ENCODE results near the gene TMEM109. TPM values are rescaled to one million over a fixed set of nuclear protein-coding genes. Genes with fewer than 3 reads are reported as not detected.

Gene TMEM109
- total RNA-seq, 1 donor from 2014 or later = 72.8 TPM

DNA sequence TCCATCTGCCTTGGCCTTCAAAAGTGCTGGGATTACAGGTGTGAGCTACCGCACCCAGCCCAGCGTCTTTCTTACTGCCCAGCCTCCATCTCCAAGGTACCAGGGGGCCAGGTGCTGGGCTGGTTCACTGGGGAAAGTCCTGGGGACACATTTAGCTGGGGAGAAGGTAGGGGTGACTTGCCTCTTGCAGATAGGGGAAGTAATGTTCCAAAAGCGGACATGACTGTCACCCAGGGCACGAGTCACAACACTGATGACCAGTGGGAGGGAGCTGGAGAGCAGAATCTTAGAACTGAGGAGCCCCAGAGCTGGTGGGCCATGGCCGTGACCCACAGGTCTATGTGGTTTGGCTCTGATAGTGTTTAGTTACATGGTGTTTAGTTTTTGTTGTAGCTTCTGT is 40.5 kb downstream of the TMEM109 start:
- TF ChIP-seq EZH2 (IDR thresholded peaks at IDR 0.05; ENCODE audit: insufficient read depth, low read length) = no peak
- TF ChIP-seq, protein P1, sequence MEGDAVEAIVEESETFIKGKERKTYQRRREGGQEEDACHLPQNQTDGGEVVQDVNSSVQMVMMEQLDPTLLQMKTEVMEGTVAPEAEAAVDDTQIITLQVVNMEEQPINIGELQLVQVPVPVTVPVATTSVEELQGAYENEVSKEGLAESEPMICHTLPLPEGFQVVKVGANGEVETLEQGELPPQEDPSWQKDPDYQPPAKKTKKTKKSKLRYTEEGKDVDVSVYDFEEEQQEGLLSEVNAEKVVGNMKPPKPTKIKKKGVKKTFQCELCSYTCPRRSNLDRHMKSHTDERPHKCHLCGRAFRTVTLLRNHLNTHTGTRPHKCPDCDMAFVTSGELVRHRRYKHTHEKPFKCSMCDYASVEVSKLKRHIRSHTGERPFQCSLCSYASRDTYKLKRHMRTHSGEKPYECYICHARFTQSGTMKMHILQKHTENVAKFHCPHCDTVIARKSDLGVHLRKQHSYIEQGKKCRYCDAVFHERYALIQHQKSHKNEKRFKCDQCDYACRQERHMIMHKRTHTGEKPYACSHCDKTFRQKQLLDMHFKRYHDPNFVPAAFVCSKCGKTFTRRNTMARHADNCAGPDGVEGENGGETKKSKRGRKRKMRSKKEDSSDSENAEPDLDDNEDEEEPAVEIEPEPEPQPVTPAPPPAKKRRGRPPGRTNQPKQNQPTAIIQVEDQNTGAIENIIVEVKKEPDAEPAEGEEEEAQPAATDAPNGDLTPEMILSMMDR (IDR thresholded peaks at IDR 0.05; ENCODE audit: insufficient read depth, low read depth, low read length) = no peak
- Histone ChIP-seq H3K36me3 (ENCODE audit: insufficient read depth, low read length) (no peaks in the 10 kb centered on the region), H2AFZ (ENCODE audit: low read depth, low read length) (no peak overlapping the region), H3K79me2 (ENCODE audit: insufficient read depth, low read length) (no peaks in the 10 kb centered on the region), H3K27me3 (ENCODE audit: insufficient read depth, low read length) (peaks cover 15% of the 10 kb centered on the region), H3K4me2 (ENCODE audit: low read length) (no peak overlapping the region), H3K4me1 (ENCODE audit: insufficient read depth, low read length) (peaks cover 4% of the 10 kb centered on the region), H3K9me3 (ENCODE audit: insufficient read depth, low read depth, low read length) (no peaks in the 10 kb centered on the region), H4K20me1 (ENCODE audit: insufficient read depth, low read length) (no peaks in the 10 kb centered on the region), H3K9ac (ENCODE audit: low read length) (no peak overlapping the region), H3K27ac (ENCODE audit: low read depth, low read length) (no peak overlapping the region), H3K4me3 (ENCODE audit: insufficient read depth, low read depth, low read length) (no peak overlapping the region)
- no peak overlapping the region for H3K4me3 Mint-ChIP-seq (ENCODE audit: unreplicated experiment)
- H3K27me3 Mint-ChIP-seq (ENCODE audit: low read depth, unreplicated experiment) = peaks cover 45% of the 10 kb centered on the region
- DNase-seq (ENCODE audit: low read depth) (no peak), FAIRE-seq (no peak)
- H3K4me1 Mint-ChIP-seq (ENCODE audit: low read depth, unreplicated experiment) = peaks cover 11% of the 10 kb centered on the region
- peaks cover 2% of the 10 kb centered on the region for H3K36me3 Mint-ChIP-seq (ENCODE audit: low read depth, unreplicated experiment)
- no peak overlapping the region for H3K27ac Mint-ChIP-seq (ENCODE audit: unreplicated experiment)
- peaks cover 6% of the 10 kb centered on the region for H3K9me3 Mint-ChIP-seq (ENCODE audit: unreplicated experiment)

DNA sequence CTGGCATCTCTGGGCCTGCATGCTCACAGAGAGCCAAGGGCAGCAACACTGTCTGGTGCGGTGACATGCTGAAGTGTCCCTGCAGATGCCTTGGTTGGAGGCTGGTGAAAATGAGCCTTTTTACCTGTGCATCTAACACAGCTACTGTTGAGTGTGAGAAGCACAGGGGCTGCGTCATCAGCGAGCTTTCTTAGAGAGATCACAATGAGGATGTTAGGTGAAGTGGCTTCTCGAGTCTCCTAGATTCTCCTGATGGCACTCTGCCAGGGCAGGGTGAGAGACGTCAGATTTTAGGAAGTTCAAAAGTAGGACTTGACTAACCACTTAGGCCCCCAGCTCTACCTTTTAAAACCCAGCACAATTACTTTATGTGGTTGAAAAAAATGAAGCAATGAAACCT is 41.6 kb downstream of the TMEM109 start:
- H3K4me2 ChIP-seq (ENCODE audit: low read length) = no peak overlapping the region
- no peak for TF ChIP-seq EZH2 (IDR thresholded peaks at IDR 0.05; ENCODE audit: insufficient read depth, low read length)
- TF ChIP-seq, protein P1 (IDR thresholded peaks at IDR 0.05; ENCODE audit: insufficient read depth, low read depth, low read length) = no peak
- Mint-ChIP-seq H3K9me3 (ENCODE audit: unreplicated experiment) (peaks cover 6% of the 10 kb centered on the region), H3K27me3 (ENCODE audit: low read depth, unreplicated experiment) (peaks cover 43% of the 10 kb centered on the region), H3K36me3 (ENCODE audit: low read depth, unreplicated experiment) (peaks cover 2% of the 10 kb centered on the region), H3K27ac (ENCODE audit: unreplicated experiment) (no peak overlapping the region), H3K4me3 (ENCODE audit: unreplicated experiment) (no peak overlapping the region), H3K4me1 (ENCODE audit: low read depth, unreplicated experiment) (peaks cover 4% of the 10 kb centered on the region)
- H3K27me3 ChIP-seq (ENCODE audit: insufficient read depth, low read length) = peaks cover 4% of the 10 kb centered on the region
- H3K9me3 ChIP-seq (ENCODE audit: insufficient read depth, low read depth, low read length) = no peaks in the 10 kb centered on the region
- H3K4me1 ChIP-seq (ENCODE audit: insufficient read depth, low read length) = peaks cover 4% of the 10 kb centered on the region
- DNase-seq (ENCODE audit: low read depth) (no peak), FAIRE-seq (no peak)
- H2AFZ ChIP-seq (ENCODE audit: low read depth, low read length) = no peak overlapping the region
- no peaks in the 10 kb centered on the region for H3K36me3 ChIP-seq (ENCODE audit: insufficient read depth, low read length)
- no peak overlapping the region for H3K27ac ChIP-seq (ENCODE audit: low read depth, low read length)
- H3K79me2 ChIP-seq (ENCODE audit: insufficient read depth, low read length) = no peaks in the 10 kb centered on the region
- no peaks in the 10 kb centered on the region for H4K20me1 ChIP-seq (ENCODE audit: insufficient read depth, low read length)
- no peak overlapping the region for H3K4me3 ChIP-seq (ENCODE audit: insufficient read depth, low read depth, low read length)
- H3K9ac ChIP-seq (ENCODE audit: low read length) = no peak overlapping the region

DNA sequence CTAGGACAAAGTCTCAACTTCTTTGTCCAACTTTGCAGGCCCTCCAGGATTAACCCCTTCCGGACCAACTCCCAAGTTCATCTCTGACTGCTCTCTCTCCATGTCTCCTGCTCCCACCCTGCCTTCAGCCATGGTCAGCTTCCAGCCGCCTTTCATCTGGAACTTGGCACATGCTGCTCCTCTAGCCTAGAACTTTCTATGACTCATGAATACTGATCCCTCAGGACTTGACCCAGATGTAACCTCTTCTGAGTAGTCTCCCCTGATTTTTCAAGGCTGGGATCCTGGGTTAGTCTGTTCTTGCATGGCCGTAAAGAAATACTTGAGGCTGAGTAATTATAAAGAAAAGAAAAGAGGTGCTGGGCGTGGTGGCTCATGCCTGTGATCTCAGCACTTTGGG is 43.2 kb downstream of the TMEM109 start:
- Mint-ChIP-seq H3K36me3 (ENCODE audit: low read depth, unreplicated experiment) (peaks cover 2% of the 10 kb centered on the region), H3K27ac (ENCODE audit: unreplicated experiment) (no peak overlapping the region), H3K4me1 (ENCODE audit: low read depth, unreplicated experiment) (peaks cover 4% of the 10 kb centered on the region), H3K9me3 (ENCODE audit: unreplicated experiment) (peaks cover 6% of the 10 kb centered on the region), H3K4me3 (ENCODE audit: unreplicated experiment) (no peak overlapping the region), H3K27me3 (ENCODE audit: low read depth, unreplicated experiment) (peaks cover 44% of the 10 kb centered on the region)
- Histone ChIP-seq H3K27ac (ENCODE audit: low read depth, low read length) (no peak overlapping the region), H3K79me2 (ENCODE audit: insufficient read depth, low read length) (no peaks in the 10 kb centered on the region), H2AFZ (ENCODE audit: low read depth, low read length) (no peak overlapping the region), H3K27me3 (ENCODE audit: insufficient read depth, low read length) (peaks cover 7% of the 10 kb centered on the region), H3K4me1 (ENCODE audit: insufficient read depth, low read length) (peaks cover 2% of the 10 kb centered on the region), H3K36me3 (ENCODE audit: insufficient read depth, low read length) (no peaks in the 10 kb centered on the region), H3K4me2 (ENCODE audit: low read length) (no peak overlapping the region), H3K9me3 (ENCODE audit: insufficient read depth, low read depth, low read length) (no peaks in the 10 kb centered on the region), H3K9ac (ENCODE audit: low read length) (no peak overlapping the region), H4K20me1 (ENCODE audit: insufficient read depth, low read length) (no peaks in the 10 kb centered on the region), H3K4me3 (ENCODE audit: insufficient read depth, low read depth, low read length) (no peak overlapping the region)
- DNase-seq (ENCODE audit: low read depth) = peak; percentile 15
- TF ChIP-seq, protein P1 (IDR thresholded peaks at IDR 0.05; ENCODE audit: insufficient read depth, low read depth, low read length) = no peak
- TF ChIP-seq EZH2 (IDR thresholded peaks at IDR 0.05; ENCODE audit: insufficient read depth, low read length) = no peak
- FAIRE-seq = no peak

All from astrocyte (in vitro differentiated cells and primary cell).